IMR-90 (cell line): ENCODE results near the gene SMOC1. TPM values are rescaled to one million over a fixed set of nuclear protein-coding genes. Genes with fewer than 3 reads are reported as not detected.

ENCODE experiments used
- ATAC-seq: fragments of 200-7000 bp; cut with Tn5 transposase; 2 replicates; pipeline ENCODE4 v1.9.1; 2020; ENCODE audit warnings: low read depth, mild to moderate bottlenecking, moderate library complexity
- BruUV-seq: library from RNA; stranded (reverse); fragments of 400-500 nt; replicated peaks from 2 replicates; lab custom pipeline; 2021; lab: Mats Ljungman, UMichigan
- CTCF ChIA-PET: fragments of 300-600 bp; formaldehyde crosslinking; extraction: SDS; loops from one replicate; lab custom pipeline; 2021; ENCODE audit warnings: antibody characterized with exemption; lab: Yijun Ruan, JAX
- POLR2A ChIA-PET: fragments of 300-600 bp; sonication (Branson Sonifier 250); formaldehyde crosslinking; loops from one replicate; lab custom pipeline; 2022; ENCODE audit warnings: antibody characterized with exemption; ENCODE audit not compliant: unreplicated experiment; lab: Charles Lee
- DNase-seq: peaks from one replicate; pipeline ENCODE4 v3.0.0; 2013
- H2AFZ ChIP-seq: replicated peaks from 2 replicates; pipeline ENCODE3; 2013; ENCODE audit warnings: low read length, mild to moderate bottlenecking; ENCODE audit not compliant: poor library complexity
- H2AK5ac ChIP-seq: 2 replicates; pipeline ENCODE4 v1.6.1; 2013; ENCODE audit warnings: low read depth, low read length, inconsistent platforms
- H2AK9ac ChIP-seq: replicated peaks from 2 replicates; pipeline ENCODE3; 2013; ENCODE audit warnings: mild to moderate bottlenecking, low read depth, low read length, moderate library complexity; ENCODE audit not compliant: poor library complexity
- H2BK120ac ChIP-seq: 2 replicates; pipeline ENCODE4 v1.6.1; 2013; ENCODE audit warnings: low read depth, low read length, inconsistent platforms
- H2BK15ac ChIP-seq: 3 replicates; pipeline ENCODE4 v1.6.1; 2013; ENCODE audit warnings: low read depth, low read length, inconsistent platforms
- H2BK20ac ChIP-seq: 2 replicates; pipeline ENCODE4 v1.6.1; 2013; ENCODE audit warnings: low read depth, mild to moderate bottlenecking, inconsistent platforms, low read length, moderate library complexity
- H2BK5ac ChIP-seq: 2 replicates; pipeline ENCODE4 v1.6.1; 2013; ENCODE audit warnings: mild to moderate bottlenecking, low read depth, low read length, inconsistent platforms; ENCODE audit not compliant: poor library complexity, severe bottlenecking
- H3K14ac ChIP-seq: replicated peaks from 2 replicates; pipeline ENCODE4 v1.6.1; 2013; ENCODE audit warnings: low read depth, low read length, inconsistent platforms
- H3K18ac ChIP-seq: 2 replicates; pipeline ENCODE4 v1.6.1; 2013; ENCODE audit warnings: low read depth, low read length, control low read depth
- H3K23ac ChIP-seq: 2 replicates; pipeline ENCODE4 v1.6.1; 2013; ENCODE audit warnings: low read depth, low read length, inconsistent platforms
- H3K27ac ChIP-seq: 2 replicates; pipeline ENCODE4 v1.5.1; 2013; ENCODE audit warnings: mild to moderate bottlenecking, control low read depth, low read length; ENCODE audit not compliant: insufficient read depth
- H3K27me3 ChIP-seq: 2 replicates; pipeline ENCODE4 v1.6.1; 2013; ENCODE audit warnings: low read length; ENCODE audit not compliant: control insufficient read depth, insufficient read depth
- H3K36me3 ChIP-seq: 2 replicates; pipeline ENCODE4 v1.6.1; 2013; ENCODE audit warnings: low read length, mixed read lengths; ENCODE audit not compliant: control insufficient read depth, insufficient read depth
- H3K4ac ChIP-seq: 2 replicates; pipeline ENCODE4 v1.6.1; 2013; ENCODE audit warnings: low read depth, low read length, inconsistent platforms
- H3K4me1 ChIP-seq: 2 replicates; pipeline ENCODE4 v1.6.1; 2013; ENCODE audit warnings: low read length, mixed read lengths; ENCODE audit not compliant: control insufficient read depth, insufficient read depth
- H3K4me2 ChIP-seq: 2 replicates; pipeline ENCODE4 v1.6.1; 2013; ENCODE audit warnings: low read depth, mild to moderate bottlenecking, control low read depth, low read length, moderate library complexity
- H3K4me3 ChIP-seq: 2 replicates; pipeline ENCODE4 v1.5.1; 2013; ENCODE audit warnings: low read depth, mild to moderate bottlenecking, control low read depth, low read length, moderate library complexity; ENCODE audit not compliant: insufficient read depth
- H3K56ac ChIP-seq: 2 replicates; pipeline ENCODE4 v1.6.1; 2013; ENCODE audit warnings: low read length, inconsistent platforms; ENCODE audit not compliant: insufficient read depth; ENCODE audit errors: extremely low read depth
- H3K79me1 ChIP-seq, 2 experiments: 2 replicates each; pipeline ENCODE4 v1.6.1; 2013; ENCODE audit warnings: low read length in 2 of 2, inconsistent platforms in 1 of 2, low read depth in 1 of 2
- H3K9ac ChIP-seq: 2 replicates; pipeline ENCODE4 v1.6.1; 2013; ENCODE audit warnings: low read depth, low read length, control low read depth
- H3K9me1 ChIP-seq: 2 replicates; pipeline ENCODE4 v1.6.1; 2013; ENCODE audit warnings: low read length, inconsistent platforms; ENCODE audit not compliant: insufficient read depth
- H3K9me3 ChIP-seq: 2 replicates; pipeline ENCODE4 v1.6.1; 2013; ENCODE audit warnings: low read length; ENCODE audit not compliant: control insufficient read depth, insufficient read depth
- H4K20me1 ChIP-seq: 2 replicates; pipeline ENCODE4 v1.6.1; 2013; ENCODE audit warnings: low read length, inconsistent platforms; ENCODE audit not compliant: insufficient read depth
- H4K5ac ChIP-seq: 2 replicates; pipeline ENCODE4 v1.6.1; 2013; ENCODE audit warnings: mild to moderate bottlenecking, low read depth, low read length, control low read depth
- H4K8ac ChIP-seq, 2 experiments: 2 replicates each; pipeline ENCODE4 v1.6.1; 2013; ENCODE audit warnings: low read depth in 2 of 2, low read length in 2 of 2, control low read depth in 1 of 2, inconsistent platforms in 1 of 2
- H4K91ac ChIP-seq: 2 replicates; pipeline ENCODE4 v1.6.1; 2013; ENCODE audit warnings: low read depth, low read length, inconsistent platforms; ENCODE audit not compliant: insufficient read depth
- FOS ChIP-seq: fragments of 150-350 bp; IDR thresholded peaks from 2 replicates; pipeline ENCODE4 v1.6.1; 2016; ENCODE audit warnings: low read depth, low read length
- MAZ ChIP-seq: IDR thresholded peaks from 2 replicates; pipeline ENCODE4 v1.6.1; 2012; ENCODE audit warnings: low read depth, mild to moderate bottlenecking, low read length, improper control_type of control experiment, moderate library complexity, borderline replicate concordance
- RCOR1 ChIP-seq: IDR thresholded peaks from 2 replicates; pipeline ENCODE4 v1.6.1; 2012; ENCODE audit warnings: mild to moderate bottlenecking, low read length, improper control_type of control experiment; ENCODE audit not compliant: insufficient replicate concordance
- RFX5 ChIP-seq: IDR thresholded peaks from 2 replicates; pipeline ENCODE4 v1.8.0; 2012; ENCODE audit warnings: low read depth, mild to moderate bottlenecking, low read length, moderate library complexity
- WGBS, 2 experiments: methylation state at CpG; one replicate each; pipeline versions ENCODE4 v1.1.5 to v1.1.7; 2013; ENCODE audit warnings: missing lambda C conversion rate in 2 of 2; ENCODE audit not compliant: insufficient read length in 1 of 2; ENCODE audit errors: extremely low coverage in 2 of 2; 5-methylcytosine and 5-hydroxymethylcytosine counted together
- dilution Hi-C: fragments of 300-500 bp; cut with HindIII; formaldehyde crosslinking; loops from one replicate; pipeline ENCODE4 v1.14.3; 2018; ENCODE audit warnings: low sequenced_read_pairs; ENCODE audit not compliant: unreplicated experiment
- in situ Hi-C: fragments of 300-500 bp; cut with MboI; formaldehyde crosslinking; loops from 3 replicates; pipeline ENCODE4 v1.14.3; 2019; ENCODE audit warnings: low sequenced_read_pairs, inconsistent platforms, mixed read lengths
- intact Hi-C: fragments of 100-400 bp; cut with micrococcal nuclease; formaldehyde crosslinking; loops from 2 replicates; pipeline ENCODE4 v1.10.0; 2022
- polyA plus RNA-seq, 3 experiments: library from polyadenylated mRNA; depleted of rRNA; stranded (reverse); fragments of >200 nt; gene quantifications; 2 replicates each; pipeline ENCODE4 v1.2.3, GENCODE V29; 2012; ENCODE audit warnings: low replicate concordance in 1 of 3
- total RNA-seq: library from RNA; depleted of rRNA; stranded (reverse); fragments of >200 nt; gene quantifications from 2 replicates; pipeline ENCODE4 v1.2.3, GENCODE V29; 2012

SMOC1 gene
- total and polyA plus RNA-seq, 2 of the 4 experiments (the other 2 are of a cell fraction), result 0.90 to 4.1 TPM

DNA sequence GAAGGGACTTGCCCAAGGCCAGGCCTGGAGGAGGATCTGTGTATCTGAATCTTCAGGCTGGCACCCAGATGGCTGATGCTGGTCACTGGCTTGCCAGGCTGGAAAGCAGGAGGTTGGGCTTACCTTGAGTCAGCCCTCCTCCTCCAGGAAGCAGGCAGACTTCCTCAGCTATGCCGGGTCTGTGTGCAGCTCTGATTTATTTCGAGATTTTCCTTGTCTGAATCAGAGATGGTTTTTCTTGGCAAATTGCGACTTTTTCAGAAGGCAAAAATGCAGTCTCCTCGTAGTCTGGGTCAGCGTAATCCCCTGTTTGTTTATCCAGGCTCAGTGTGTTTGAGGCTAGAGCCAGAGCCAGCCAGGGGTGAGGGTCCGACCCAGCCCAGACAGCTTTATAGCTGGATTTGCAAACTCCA lies 48.9 kb downstream of the SMOC1 start:
- no peaks in the 10 kb centered on the region for H3K9me3 ChIP-seq
- in situ Hi-C loops (no loop called here), dilution Hi-C loops (no loop called here), intact Hi-C loops (loop anchor here (5.0 kb wide), 2 partner anchors 39 to 41 kb away; no protein-coding TSS in a partner anchor)
- DNase-seq (peak; percentile 89), ATAC-seq (peak; percentile 87)
- H4K91ac ChIP-seq, result peak overlapping the region; percentile 83
- H2AK5ac ChIP-seq, result peak overlapping the region; percentile 63
- no peak overlapping the region for H3K4me3 ChIP-seq
- BruUV-seq, result no TSS peak
- H3K4me2 ChIP-seq, result peak overlapping the region; percentile 36
- H3K27ac ChIP-seq, result peak overlapping the region; percentile 67
- peaks cover 0 to 4% of the 10 kb centered on the region in 2 experiments; a peak in 1 of 4 replicates for H3K79me1 ChIP-seq
- peak overlapping the region; percentile 74 to 79; a peak in 3 of 4 replicates for H4K8ac ChIP-seq
- H4K20me1 ChIP-seq, result no peaks in the 10 kb centered on the region
- H2BK20ac ChIP-seq, result peak overlapping the region; percentile 72
- H3K9me1 ChIP-seq, result peaks cover 6% of the 10 kb centered on the region; the same call in 1 of the 2 replicates
- no peaks in the 10 kb centered on the region; the same call in 1 of the 2 replicates for H3K36me3 ChIP-seq
- peak overlapping the region; percentile 28; the same call in 2 of the 3 replicates for H2BK15ac ChIP-seq
- H3K9ac ChIP-seq, result no peak overlapping the region
- peak overlapping the region; percentile 37; the same call in 1 of the 2 replicates for H3K14ac ChIP-seq
- TF ChIP-seq RCOR1 (peak; percentile 67), MAZ (peak; percentile 9; the same call in 1 of the 2 replicates), FOS (0 out of 2 replicates have a peak, but pooled peaks have one; percentile 32), RFX5 (no peak)
- peak overlapping the region; percentile 55 for H3K23ac ChIP-seq
- peak overlapping the region; percentile 31 for H2BK5ac ChIP-seq
- peak overlapping the region; percentile 65 for H2AFZ ChIP-seq
- H3K4ac ChIP-seq, result peak overlapping the region; percentile 74
- H3K27me3 ChIP-seq, result no peaks in the 10 kb centered on the region
- 4% methylated on average over 3 of the region's 6 CpGs; no CpG with 5 or more reads in 1 of the 2 experiments for WGBS, 2 experiments
- H3K18ac ChIP-seq, result peak overlapping the region; percentile 63
- no peak overlapping the region for H3K56ac ChIP-seq
- ChIA-PET CTCF (interaction anchor here (0.7 to 1.5 kb wide), 3 partner anchors 10 to 40 kb away, joined by 3 read pairs; no protein-coding TSS in a partner anchor), POLR2A (no interaction called here)
- peak overlapping the region; percentile 44 for H4K5ac ChIP-seq
- H2AK9ac ChIP-seq, result peak overlapping the region; percentile 71
- H2BK120ac ChIP-seq, result peak overlapping the region; percentile 86
- peaks cover 18% of the 10 kb centered on the region for H3K4me1 ChIP-seq
